ENCODE data around the gene CAV1.
"Not testable (repeated sequence)": the region's sequence is repeated elsewhere in the genome, so short reads cannot be mapped to it uniquely, and the experiment has no call there.

CAV1 gene

DNA sequence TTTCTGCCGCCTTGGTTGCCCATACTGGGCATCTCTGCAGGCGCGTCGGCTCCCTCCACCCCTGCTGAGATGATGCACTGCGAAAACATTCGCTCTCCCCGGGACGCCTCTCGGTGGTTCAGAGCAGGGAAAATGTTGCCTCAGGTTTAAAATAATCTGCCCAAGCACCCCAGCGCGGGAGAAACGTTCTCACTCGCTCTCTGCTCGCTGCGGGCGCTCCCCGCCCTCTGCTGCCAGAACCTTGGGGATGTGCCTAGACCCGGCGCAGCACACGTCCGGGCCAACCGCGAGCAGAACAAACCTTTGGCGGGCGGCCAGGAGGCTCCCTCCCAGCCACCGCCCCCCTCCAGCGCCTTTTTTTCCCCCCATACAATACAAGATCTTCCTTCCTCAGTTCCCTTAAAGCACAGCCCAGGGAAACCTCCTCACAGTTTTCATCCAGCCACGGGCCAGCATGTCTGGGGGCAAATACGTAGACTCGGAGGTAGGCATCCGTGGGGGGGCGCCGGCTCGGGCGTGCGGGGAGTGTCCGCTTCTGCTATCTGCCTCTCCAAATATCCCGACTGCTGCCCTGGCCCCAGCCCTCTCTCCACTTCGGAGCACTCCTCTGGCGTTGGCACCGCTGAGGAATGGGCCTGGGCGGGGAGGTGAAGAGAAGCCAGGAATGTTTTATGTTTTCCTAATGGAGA, at the start of gene CAV1:
TSS of gene CAV1 (plus strand) at position 428 of the 689 bp plus-strand sequence. CDS start at position 455, 27 bp downstream.
- peak; percentile 66 for DNase-seq (ENCODE audit: low spot score)

DNA sequence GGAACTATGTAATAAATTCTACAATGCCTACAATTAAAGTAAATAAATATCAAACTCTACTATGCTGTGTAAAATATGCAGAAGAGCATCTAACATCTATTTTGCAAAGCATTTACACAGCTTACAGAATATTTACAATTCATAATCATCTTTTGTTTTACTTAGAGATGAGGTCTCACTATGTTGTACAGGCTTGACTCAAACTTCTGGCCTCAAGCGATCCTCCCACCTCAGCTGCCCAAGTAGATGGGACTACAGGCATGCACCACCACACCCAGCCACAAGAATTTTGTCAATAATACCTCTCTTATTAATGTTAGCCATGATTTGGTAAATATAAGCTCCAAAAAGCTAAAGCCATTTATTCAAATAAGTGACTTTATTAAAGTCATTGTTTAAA, 47.2 kb upstream of the CAV1 start:
- no peak for DNase-seq (ENCODE audit: low spot score)

GRCh38 chr7:116478834-116479233, 46.0 kb upstream of the CAV1 start:
- no peak for DNase-seq (ENCODE audit: low spot score)

DNA sequence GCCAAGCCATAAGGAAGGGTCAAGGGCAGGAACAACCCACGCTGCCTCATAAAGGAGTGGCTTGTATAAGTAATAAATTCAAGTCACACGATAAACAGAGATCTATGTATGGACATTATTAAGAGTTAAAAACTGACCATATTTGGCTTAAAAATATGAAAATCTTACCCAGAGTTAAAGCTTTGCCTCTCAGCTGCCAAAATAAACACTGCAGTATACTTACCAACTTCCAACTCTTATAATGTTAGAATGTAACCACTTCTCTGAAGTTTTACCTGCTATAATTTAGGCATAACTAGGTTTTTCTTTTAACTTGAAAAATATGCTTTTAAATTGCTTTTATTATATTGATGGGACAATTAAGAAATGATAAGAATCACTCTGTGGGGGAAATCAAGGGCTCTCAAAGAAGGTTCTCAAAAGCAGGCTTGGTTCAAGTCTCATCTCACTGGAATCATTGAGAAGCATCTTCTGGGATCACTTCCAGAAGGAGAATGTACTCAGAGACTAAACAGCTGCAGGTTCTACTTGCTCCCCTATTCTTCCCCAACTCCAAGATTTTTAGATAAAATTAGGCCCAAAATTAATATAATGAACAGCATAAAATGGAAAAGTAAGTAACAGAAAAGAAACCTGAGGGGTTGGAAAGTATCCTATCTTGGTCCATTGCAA, 41.4 kb upstream of the CAV1 start:
- no peak for DNase-seq (ENCODE audit: low spot score)

DNA sequence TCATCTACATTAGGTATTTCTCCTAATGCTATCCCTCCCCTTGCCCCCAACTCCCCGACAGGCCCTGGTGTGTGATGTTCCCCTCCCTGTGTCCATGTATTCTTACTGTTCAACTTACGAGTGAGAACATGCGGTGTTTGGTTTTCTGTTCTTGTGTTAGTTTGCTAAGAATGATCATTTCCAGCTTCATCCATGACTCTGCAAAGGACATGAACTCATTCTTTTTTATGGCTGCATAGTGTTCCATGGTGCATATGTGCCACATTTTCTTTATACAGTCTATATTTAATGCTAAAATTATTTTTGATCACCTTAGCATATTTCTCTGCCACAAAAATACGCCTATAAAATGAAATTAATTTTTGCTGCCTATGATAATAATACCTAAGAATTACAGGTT, 40.4 kb upstream of the CAV1 start:
- not testable (repeated sequence) for DNase-seq (ENCODE audit: low spot score)

DNA sequence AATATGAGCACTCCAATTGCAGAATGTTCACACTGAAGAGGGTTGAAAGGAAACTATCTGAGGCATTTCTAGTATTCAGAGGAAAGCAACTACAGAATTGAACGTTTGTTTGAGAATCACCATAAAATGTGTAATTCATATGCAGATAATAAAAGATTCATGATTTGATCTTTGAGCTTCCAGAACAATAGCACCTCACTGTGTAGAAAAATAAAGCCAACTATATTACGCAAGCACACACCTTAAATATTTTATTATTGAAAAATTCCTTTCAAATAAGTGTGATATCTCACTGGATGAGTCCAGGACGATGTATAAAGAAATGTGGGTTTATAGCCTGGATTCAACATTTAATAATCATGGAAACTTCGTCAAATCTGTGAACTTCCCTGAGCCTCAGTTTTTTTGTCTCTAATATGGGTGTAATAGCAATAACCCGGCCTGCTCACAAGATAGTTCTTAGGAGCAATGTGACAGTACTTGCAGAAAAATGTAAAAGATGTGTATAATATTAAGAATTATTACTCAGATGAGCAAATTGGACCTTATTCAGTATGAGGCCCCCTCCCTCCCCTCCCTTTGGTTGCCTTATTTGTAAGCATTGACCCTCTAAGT, 36.8 kb upstream of the CAV1 start:
- DNase-seq (ENCODE audit: low spot score): no peak

DNA sequence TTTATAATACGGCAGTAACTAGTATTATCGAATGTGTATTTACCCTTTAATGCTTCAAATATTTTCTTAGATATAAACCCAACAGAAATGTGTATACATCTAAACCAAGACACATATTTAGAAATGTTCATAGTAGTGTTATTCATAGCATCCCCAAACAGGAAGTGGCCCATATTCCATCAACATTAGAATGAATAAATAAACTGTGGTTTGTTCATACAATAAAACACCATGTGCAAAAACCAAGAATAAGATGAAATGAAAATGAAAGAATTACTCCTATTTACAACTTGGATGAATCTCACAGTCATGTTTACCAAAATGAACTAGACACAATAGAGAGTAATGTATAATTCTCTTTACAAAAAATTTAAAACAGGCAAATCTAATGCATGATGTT, 34.5 kb upstream of the CAV1 start:
- no peak for DNase-seq (ENCODE audit: low spot score)

GRCh38 chr7:116491887-116492653, 32.8 kb upstream of the CAV1 start:
- no peak for DNase-seq (ENCODE audit: low spot score)

DNA sequence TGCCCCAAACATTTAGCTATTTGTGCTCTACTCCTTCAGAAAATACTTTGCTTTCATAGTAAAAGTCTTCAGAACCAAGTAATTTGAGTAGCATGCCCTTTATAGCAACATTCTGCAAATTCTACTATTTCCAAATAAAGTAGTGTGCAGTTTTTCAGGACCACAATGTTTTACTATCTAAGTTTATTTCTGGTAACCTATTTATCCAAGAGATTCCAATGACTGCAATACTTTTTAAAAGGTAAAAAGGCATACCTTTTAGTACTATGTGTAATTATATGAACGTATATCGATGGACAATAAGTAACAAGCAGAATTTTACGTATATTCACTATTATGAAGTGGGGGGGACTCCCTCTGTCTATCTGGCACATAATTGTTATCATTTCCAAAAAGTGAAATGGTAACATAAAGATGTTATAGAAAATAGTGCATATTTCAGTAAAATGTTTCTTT, 32.2 kb upstream of the CAV1 start:
- no peak for DNase-seq (ENCODE audit: low spot score)

DNA sequence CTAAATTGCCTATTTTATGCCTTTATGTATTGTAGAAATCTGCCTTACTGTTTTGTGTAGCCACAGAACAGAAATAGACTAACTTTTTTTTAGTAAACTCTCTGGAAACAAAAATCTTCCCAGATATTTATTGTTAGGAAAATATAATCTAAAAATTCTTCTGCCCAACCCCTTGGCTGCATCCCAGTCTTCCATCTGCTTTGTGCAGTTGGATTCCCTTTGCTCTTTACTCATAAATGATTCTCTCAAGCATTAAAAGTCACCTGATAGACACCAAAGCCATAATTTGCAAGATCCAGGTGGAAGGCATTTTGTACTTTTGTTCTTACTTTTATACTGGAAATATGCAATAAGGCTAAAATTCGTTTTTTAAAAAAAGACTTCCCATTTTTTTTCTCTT, 31.4 kb upstream of the CAV1 start:
- DNase-seq (ENCODE audit: low spot score): no peak

DNA sequence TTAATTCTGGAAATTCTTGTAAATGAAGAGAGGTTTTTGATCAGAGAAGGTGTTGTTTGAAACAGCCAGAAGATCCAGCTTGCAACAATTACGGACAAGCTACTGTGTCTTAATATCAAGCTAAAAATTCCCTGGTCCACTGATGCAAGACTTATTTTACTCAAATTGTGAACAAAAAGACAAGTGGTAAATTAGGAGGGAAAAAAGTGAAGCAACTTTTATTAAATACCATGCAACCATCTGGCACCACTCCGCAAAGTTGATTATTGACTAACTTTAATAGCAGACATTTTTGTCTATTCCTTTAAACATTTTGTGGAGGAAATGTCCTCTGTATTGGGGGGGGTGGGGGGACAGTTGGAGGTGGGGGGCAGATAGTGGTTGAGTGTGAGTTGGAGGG, 30.4 kb upstream of the CAV1 start:
- DNase-seq (ENCODE audit: low spot score): no peak

DNA sequence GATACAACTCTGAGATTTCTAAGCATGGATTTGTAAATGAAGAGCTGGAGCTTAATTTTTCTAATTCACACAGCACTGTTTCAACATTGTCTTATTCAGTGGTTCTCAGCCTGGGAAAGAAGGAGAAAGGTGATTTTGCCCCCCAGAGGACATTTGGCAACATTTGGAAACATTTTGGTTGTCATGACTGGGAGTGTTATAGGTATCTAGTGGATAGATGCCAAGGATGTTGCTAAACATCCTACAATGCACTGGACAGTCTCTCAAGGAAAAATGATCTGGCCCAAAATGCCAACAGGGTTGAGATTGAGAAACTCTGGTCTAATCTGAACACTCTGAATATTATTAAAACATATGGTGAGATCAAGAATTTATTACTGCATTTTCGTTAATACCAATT, 29.1 kb upstream of the CAV1 start:
- DNase-seq (ENCODE audit: low spot score): no peak

GRCh38 chr7:116496653-116497052, 28.2 kb upstream of the CAV1 start:
- DNase-seq (ENCODE audit: low spot score): no peak

GRCh38 chr7:116497708-116498107, 27.1 kb upstream of the CAV1 start:
- DNase-seq (ENCODE audit: low spot score): no peak

- peak; percentile 66 for DNase-seq (ENCODE audit: low spot score)
These were observed 25.4 kb upstream of the CAV1 start, which contains the start of gene CAV2 for GRCh38 chr7:116499168-116500077. CAV2 (plus strand) TSS chr7:116499738; CDS start chr7:116499782, 44 bp downstream.

DNA sequence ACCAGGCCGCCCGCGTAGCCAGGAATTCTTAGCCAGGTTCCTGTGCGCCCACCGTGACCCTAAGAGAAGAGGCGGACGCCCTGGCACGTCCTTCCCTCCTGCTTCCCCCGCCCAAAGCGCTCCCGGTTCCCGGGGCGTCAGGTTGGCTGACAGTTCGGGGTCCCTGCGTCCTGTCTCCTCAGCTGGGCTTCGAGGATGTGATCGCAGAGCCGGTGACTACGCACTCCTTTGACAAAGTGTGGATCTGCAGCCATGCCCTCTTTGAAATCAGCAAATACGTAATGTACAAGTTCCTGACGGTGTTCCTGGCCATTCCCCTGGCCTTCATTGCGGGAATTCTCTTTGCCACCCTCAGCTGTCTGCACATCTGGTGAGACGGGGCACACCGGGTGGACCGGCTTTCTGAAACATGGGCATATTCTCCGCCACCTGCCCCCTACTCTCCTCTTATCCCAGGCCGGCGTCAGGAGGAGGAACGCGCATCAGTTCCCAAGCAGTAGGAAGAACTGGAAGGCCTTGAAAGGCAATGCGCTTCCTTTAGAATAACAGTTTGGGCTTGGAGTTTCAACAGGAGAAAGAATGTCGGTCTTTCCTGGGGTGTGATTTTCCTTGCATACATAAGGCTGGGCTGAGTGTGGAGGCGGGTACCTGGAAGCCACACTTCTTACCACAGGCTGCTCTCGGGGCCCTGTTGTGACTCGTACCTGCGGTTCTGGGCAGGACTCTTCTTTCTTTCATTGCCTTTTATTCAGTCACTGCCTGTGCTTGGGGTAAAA, 24.6 kb upstream of the CAV1 start:
- DNase-seq (ENCODE audit: low spot score): peak; percentile 61

- no peak for DNase-seq (ENCODE audit: low spot score)
These were observed 23.2 kb upstream of the CAV1 start for GRCh38 chr7:116501425-116502167.

DNA sequence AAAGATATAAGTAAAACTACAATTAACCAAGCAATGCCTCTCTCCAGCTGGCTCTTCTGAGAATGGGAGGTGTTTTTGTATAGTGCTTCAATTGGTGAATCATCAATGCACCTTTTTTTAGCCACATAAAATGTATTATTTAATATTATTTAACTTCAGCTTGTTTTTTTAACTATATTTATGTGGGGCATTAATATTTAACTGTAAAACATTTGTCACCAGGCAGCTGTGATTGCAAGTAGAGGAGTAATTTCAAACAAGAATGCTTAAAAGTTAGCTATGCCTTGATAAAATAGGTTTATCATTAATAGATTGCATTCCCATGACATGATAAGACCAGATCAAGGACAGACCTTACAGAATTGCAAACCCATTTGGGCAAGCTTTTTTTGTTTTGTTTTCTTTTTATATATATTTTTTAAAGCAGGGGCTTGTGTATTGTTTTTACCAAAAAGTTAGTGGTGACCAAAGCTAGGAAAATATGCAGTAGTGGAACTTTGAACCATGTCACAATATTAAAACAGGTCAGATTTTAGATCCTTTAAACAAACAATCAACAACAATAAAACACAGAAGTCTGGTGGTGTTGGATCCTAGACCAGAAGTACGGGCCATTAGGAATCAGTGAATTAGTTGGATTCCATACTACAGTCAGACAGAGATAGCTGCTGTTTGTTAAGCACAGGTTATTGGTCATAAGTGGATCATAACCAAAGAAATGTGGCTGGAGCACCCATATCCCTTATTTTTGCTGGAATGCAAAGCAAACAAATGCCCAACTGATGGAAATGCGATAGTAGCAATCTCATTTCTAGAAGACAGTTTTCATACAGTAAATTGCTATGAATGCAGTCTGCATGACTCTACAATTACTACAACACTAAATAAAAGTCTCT, 22.4 kb upstream of the CAV1 start:
- no peak for DNase-seq (ENCODE audit: low spot score)

DNA sequence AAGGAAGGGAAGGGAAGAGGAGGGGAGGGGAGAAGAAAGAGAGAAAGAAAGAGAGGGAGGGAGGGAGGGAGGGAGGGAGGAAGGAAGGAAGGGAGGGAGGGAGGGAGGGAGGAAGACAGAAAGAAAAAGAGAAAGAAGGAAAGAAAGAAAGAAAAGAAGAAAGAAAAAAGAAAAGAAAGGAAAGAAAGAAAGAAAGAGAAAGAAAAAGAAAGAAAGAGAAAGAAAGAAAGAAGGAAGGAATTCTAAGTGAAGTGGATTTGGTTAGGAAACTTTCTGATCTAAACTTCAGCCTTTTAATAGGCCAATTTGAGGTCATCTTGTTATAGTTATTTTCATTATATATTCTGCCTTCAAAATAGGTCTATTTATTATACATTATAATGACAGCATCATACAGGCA, 21.0 kb upstream of the CAV1 start:
- no peak for DNase-seq (ENCODE audit: low spot score)

Measured in ecto neural progenitor cell (in vitro differentiated cells).